ENCODE results near the gene ARPC1B. TPM values are rescaled to one million over a fixed set of nuclear protein-coding genes. Genes with fewer than 3 reads are reported as not detected.

The ARPC1B gene
- total and polyA plus RNA-seq, 4 donors, result 43.9 to 182 (median 112) TPM

DNA sequence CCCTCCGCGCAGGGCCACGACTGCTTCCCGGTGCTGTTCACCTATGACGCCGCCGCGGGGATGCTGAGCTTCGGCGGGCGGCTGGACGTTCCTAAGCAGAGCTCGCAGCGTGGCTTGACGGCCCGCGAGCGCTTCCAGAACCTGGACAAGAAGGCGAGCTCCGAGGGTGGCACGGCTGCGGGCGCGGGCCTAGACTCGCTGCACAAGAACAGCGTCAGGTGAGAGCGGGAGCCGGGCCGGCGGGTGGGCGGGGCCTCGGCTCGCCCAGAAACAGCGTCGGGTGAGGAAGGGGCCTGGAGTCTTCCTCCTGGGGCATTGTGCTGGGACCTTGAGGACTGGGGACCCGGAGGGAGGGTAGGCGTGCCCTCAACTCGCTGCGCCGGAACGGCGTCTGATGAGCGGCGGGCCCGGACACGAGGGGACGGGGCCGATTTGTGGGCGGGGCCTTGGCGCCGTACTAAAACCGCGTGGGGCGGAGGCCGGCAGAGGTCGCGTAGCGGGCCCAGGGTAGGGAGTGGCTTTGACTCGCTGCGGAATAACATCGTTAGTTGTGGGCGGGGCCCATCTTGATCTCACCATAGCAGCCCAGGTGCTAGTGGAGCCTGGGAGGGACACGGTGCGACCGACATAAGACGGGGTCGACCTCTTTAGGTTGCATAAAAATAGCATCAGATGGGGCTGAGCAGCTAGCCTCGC, 18.3 kb downstream of the ARPC1B start:
- no peaks in the 10 kb centered on the region for H3K27me3 ChIP-seq (ENCODE audit: control insufficient read depth in 4 of 4, insufficient read depth in 4 of 4, low read length in 3 of 4)
- peak overlapping the region in 1 of 2 donors; percentile 20 for H3K27ac ChIP-seq (ENCODE audit: low read depth in 1 of 2, low read length in 2 of 2)
- no peaks in the 10 kb centered on the region for H3K9me3 ChIP-seq (ENCODE audit: control insufficient read depth in 4 of 4, low read length in 3 of 4)
- TF ChIP-seq TAF1 (conservative IDR thresholded peaks at IDR 0.05) (no peak), CTCF (IDR thresholded peaks at IDR 0.05; ENCODE audit: low read depth, low read length, missing input control) (peak; percentile 0), GABPA (IDR thresholded peaks at IDR 0.05 in 1 of 2, conservative IDR thresholded peaks at IDR 0.05 in 1 of 2) (no peak), JUND (IDR thresholded peaks at IDR 0.05) (no peak), FOXA1 (IDR thresholded peaks at IDR 0.05) (no peak)
- H3K36me3 ChIP-seq (ENCODE audit: control insufficient read depth in 4 of 4, insufficient read depth in 3 of 4, low read depth in 1 of 4, low read length in 3 of 4), result peaks cover 9 to 43% (median 14%) of the 10 kb centered on the region in 4 donors
- WGBS, result 8% methylated on average over 68 of the region's 68 CpGs
- DNase-seq (ENCODE audit: low spot score), result peak; percentile 81
- H3K9ac ChIP-seq (ENCODE audit: low read depth in 1 of 2, low read length in 2 of 2), result no peak overlapping the region
- peak overlapping the region; percentile 22 to 64 (median 44) for H3K4me3 ChIP-seq (ENCODE audit: low read depth in 1 of 3, low read length in 3 of 3)
- peaks cover 8 to 30% (median 19%) of the 10 kb centered on the region in 4 donors for H3K4me1 ChIP-seq (ENCODE audit: control insufficient read depth in 4 of 4, insufficient read depth in 4 of 4, low read length in 3 of 4)

DNA sequence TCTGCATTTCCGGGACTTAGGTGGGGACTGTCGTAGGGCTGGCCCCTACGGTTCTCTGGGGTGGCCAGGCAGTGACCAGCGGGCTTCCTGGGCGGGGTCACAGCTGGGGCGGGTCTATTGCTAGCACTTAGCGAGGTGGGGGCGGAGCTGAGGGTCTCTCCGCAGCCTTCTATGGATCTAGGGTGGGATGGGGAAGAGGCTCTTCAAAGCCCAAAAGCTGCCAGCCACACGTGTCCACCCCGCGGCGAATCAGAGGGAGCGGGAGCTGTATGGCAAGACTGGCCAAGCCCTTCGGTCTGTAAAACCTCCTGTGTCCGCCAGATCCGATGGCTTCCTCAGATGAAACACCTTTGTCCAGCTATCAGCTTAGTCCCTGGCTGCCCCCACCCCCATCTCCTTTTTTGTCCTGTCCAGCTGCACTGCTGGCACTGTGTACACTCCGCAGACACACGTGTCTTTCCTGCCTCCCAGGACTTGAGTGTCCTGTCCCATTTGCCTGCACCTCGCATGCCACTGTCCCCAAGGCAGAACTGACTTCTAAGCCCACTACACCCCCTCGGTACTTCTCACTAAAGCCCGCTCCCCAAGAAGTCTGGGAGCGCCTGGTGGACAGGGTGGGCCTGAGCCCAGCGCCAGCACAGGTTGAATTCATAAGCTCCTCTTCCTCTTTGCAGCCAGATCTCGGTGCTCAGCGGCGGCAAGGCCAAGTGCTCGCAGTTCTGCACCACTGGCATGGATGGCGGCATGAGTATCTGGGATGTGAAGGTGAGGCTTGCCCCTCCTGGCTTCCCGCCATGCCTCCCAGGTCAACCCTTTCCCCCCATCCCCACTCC, 19.0 kb downstream of the ARPC1B start:
- WGBS, result 60% methylated on average over 30 of the region's 30 CpGs
- DNase-seq (ENCODE audit: low spot score), result no peak
- Histone ChIP-seq H3K9me3 (ENCODE audit: control insufficient read depth in 4 of 4, low read length in 3 of 4) (no peaks in the 10 kb centered on the region), H3K4me3 (ENCODE audit: low read depth in 1 of 3, low read length in 3 of 3) (peak overlapping the region in 1 of 3 donors; percentile 44), H3K27me3 (ENCODE audit: control insufficient read depth in 4 of 4, insufficient read depth in 4 of 4, low read length in 3 of 4) (no peaks in the 10 kb centered on the region), H3K27ac (ENCODE audit: low read depth in 1 of 2, low read length in 2 of 2) (no peak overlapping the region), H3K9ac (ENCODE audit: low read depth in 1 of 2, low read length in 2 of 2) (no peak overlapping the region), H3K36me3 (ENCODE audit: control insufficient read depth in 4 of 4, insufficient read depth in 3 of 4, low read depth in 1 of 4, low read length in 3 of 4) (peaks cover 7 to 42% (median 16%) of the 10 kb centered on the region in 4 donors), H3K4me1 (ENCODE audit: control insufficient read depth in 4 of 4, insufficient read depth in 4 of 4, low read length in 3 of 4) (peaks cover 8 to 30% (median 19%) of the 10 kb centered on the region in 4 donors)
- TF ChIP-seq FOXA1 (IDR thresholded peaks at IDR 0.05), result no peak
- no peak for TF ChIP-seq JUND (IDR thresholded peaks at IDR 0.05)
- TF ChIP-seq GABPA (IDR thresholded peaks at IDR 0.05 in 1 of 2, conservative IDR thresholded peaks at IDR 0.05 in 1 of 2), result no peak
- peak; percentile 2 for TF ChIP-seq SP1 (IDR thresholded peaks at IDR 0.05)
- no peak for TF ChIP-seq RAD21 (IDR thresholded peaks at IDR 0.05)
- TF ChIP-seq TAF1 (conservative IDR thresholded peaks at IDR 0.05), result no peak

DNA sequence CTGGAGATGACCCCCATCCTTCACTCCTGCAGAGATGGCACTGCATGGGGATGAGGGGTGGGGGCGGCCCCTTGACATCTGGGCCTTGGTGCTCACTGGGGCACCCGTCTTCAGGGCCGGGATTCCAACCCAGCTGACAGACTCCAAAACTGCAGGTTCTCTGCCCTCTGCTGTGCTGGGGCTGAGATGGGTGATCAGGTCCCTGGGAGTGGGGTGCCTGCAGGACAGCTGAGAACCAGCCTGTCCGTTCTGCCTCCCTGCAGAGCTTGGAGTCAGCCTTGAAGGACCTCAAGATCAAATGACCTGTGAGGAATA, 19.6 kb downstream of the ARPC1B start:
- Histone ChIP-seq H3K9ac (ENCODE audit: low read depth in 1 of 2, low read length in 2 of 2) (no peak overlapping the region), H3K27ac (ENCODE audit: low read depth in 1 of 2, low read length in 2 of 2) (no peak overlapping the region), H3K27me3 (ENCODE audit: control insufficient read depth in 4 of 4, insufficient read depth in 4 of 4, low read length in 3 of 4) (no peaks in the 10 kb centered on the region), H3K36me3 (ENCODE audit: control insufficient read depth in 4 of 4, insufficient read depth in 3 of 4, low read depth in 1 of 4, low read length in 3 of 4) (peaks cover 7 to 47% (median 16%) of the 10 kb centered on the region in 4 donors), H3K9me3 (ENCODE audit: control insufficient read depth in 4 of 4, low read length in 3 of 4) (no peaks in the 10 kb centered on the region), H3K4me1 (ENCODE audit: control insufficient read depth in 4 of 4, insufficient read depth in 4 of 4, low read length in 3 of 4) (peaks cover 8 to 30% (median 19%) of the 10 kb centered on the region in 4 donors), H3K4me3 (ENCODE audit: low read depth in 1 of 3, low read length in 3 of 3) (no peak overlapping the region)
- WGBS, result 94% methylated on average over 4 of the region's 4 CpGs
- DNase-seq (ENCODE audit: low spot score), result no peak
- TF ChIP-seq RAD21 (IDR thresholded peaks at IDR 0.05) (no peak), FOXA2 (IDR thresholded peaks at IDR 0.05) (no peak), NR2F2 (IDR thresholded peaks at IDR 0.05) (no peak), JUND (IDR thresholded peaks at IDR 0.05) (no peak), RXRA (IDR thresholded peaks at IDR 0.05) (no peak), FOXA1 (IDR thresholded peaks at IDR 0.05) (no peak), SP1 (IDR thresholded peaks at IDR 0.05) (no peak), HNF4G (IDR thresholded peaks at IDR 0.05) (no peak), MAX (IDR thresholded peaks at IDR 0.05) (no peak), GABPA (IDR thresholded peaks at IDR 0.05 in 1 of 2, conservative IDR thresholded peaks at IDR 0.05 in 1 of 2) (no peak), YY1 (IDR thresholded peaks at IDR 0.05) (no peak), ATF3 (IDR thresholded peaks at IDR 0.05) (no peak)
- TF ChIP-seq, protein P1, sequence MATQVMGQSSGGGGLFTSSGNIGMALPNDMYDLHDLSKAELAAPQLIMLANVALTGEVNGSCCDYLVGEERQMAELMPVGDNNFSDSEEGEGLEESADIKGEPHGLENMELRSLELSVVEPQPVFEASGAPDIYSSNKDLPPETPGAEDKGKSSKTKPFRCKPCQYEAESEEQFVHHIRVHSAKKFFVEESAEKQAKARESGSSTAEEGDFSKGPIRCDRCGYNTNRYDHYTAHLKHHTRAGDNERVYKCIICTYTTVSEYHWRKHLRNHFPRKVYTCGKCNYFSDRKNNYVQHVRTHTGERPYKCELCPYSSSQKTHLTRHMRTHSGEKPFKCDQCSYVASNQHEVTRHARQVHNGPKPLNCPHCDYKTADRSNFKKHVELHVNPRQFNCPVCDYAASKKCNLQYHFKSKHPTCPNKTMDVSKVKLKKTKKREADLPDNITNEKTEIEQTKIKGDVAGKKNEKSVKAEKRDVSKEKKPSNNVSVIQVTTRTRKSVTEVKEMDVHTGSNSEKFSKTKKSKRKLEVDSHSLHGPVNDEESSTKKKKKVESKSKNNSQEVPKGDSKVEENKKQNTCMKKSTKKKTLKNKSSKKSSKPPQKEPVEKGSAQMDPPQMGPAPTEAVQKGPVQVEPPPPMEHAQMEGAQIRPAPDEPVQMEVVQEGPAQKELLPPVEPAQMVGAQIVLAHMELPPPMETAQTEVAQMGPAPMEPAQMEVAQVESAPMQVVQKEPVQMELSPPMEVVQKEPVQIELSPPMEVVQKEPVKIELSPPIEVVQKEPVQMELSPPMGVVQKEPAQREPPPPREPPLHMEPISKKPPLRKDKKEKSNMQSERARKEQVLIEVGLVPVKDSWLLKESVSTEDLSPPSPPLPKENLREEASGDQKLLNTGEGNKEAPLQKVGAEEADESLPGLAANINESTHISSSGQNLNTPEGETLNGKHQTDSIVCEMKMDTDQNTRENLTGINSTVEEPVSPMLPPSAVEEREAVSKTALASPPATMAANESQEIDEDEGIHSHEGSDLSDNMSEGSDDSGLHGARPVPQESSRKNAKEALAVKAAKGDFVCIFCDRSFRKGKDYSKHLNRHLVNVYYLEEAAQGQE (IDR thresholded peaks at IDR 0.05), result no peak
- TF ChIP-seq, protein P2, sequence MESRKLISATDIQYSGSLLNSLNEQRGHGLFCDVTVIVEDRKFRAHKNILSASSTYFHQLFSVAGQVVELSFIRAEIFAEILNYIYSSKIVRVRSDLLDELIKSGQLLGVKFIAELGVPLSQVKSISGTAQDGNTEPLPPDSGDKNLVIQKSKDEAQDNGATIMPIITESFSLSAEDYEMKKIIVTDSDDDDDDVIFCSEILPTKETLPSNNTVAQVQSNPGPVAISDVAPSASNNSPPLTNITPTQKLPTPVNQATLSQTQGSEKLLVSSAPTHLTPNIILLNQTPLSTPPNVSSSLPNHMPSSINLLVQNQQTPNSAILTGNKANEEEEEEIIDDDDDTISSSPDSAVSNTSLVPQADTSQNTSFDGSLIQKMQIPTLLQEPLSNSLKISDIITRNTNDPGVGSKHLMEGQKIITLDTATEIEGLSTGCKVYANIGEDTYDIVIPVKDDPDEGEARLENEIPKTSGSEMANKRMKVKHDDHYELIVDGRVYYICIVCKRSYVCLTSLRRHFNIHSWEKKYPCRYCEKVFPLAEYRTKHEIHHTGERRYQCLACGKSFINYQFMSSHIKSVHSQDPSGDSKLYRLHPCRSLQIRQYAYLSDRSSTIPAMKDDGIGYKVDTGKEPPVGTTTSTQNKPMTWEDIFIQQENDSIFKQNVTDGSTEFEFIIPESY (IDR thresholded peaks at IDR 0.05), result no peak

All from liver (tissue), 9 donors.